GM19240 (cell line): ENCODE measurements around the gene GPR17.

ENCODE experiments used
- DNase-seq: peaks from one replicate; pipeline ENCODE4 v3.0.0; 2011; ENCODE audit warnings: low spot score; ENCODE audit not compliant: insufficient read length

The GPR17 gene, protein sequence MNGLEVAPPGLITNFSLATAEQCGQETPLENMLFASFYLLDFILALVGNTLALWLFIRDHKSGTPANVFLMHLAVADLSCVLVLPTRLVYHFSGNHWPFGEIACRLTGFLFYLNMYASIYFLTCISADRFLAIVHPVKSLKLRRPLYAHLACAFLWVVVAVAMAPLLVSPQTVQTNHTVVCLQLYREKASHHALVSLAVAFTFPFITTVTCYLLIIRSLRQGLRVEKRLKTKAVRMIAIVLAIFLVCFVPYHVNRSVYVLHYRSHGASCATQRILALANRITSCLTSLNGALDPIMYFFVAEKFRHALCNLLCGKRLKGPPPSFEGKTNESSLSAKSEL

DNA sequence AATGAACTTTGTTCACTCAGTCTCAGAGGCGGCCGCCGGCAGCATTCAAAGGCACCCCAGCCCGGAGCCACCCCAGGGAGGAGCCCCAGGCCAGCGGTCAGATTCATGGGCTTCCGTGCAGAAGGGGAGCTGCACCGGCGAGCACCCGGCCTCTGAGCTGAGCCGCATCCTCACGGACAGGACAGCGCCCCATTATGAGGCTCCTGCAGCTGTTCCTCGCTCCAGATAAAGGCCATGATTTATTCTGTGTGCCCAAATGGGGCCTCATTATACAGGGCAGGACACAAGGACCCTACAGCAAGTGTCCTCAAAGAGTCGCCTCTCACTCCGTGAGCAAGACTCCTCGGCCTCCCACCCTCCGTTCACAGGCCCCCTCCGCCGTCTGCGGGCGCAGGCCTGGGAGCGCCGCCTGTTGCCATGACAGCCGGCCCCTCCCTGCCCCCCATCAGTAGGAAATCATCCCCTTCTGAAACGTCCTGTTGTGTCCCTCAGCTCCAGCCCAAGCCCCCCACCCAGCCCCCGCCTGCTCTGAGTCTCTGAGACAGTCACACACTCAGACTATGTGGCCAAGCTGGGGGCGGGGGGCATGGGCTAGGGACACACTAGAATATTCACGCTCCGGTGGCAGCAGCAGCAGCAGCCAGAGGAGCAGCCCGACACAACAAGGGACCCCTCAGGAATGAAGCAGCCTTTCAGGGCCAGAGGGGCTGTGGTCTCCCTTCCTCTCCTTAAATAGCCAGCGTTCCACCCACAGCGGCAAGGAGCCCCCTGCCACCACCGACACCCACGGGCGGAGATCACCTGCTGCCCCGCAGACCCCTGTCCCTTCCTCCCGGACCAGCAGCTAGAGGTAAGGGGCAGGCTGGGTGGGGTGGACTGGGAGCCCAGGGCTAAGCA is at the start of gene GPR17:
GPR17 (plus strand) TSS at position 759 of the 897 bp plus-strand sequence. CDS start 4,583 bp downstream, outside the sequence.
- no peak for DNase-seq

DNA sequence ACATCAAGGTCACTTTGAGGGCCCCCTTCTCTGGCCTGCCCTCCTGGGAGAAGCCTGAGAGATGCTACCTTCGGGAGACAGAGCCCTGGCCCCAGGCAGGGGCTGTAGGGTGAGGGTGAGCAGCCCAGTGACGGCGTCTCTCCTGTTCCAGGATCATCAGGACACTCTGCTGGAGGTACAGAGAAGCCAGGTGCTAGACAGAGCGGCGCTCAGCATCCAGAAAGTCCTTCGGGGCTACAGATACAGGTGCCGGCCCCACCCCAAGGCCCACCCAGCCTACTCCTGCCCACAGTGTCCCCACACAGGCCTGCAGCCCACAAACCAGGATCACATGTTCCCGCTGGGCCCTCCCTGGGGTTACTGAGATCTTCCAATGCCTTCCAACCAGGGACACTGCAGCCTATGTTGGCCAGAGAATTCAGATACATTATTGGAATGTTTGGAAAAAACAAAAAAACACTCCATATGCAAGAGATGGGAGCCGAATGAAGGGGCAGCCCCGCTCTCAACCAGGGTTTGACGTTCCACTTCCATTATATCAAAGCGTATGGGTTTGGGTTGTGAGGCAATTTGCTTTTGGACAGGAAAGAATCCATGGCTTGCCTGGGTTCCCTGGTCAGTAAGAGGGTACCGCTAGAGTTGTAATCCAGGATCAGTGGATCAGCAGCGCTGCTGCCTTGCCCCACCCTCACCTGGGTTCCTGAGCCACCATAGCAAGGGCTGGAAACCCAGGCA is 49.5 kb upstream of the GPR17 start:
- DNase-seq = no peak

DNA sequence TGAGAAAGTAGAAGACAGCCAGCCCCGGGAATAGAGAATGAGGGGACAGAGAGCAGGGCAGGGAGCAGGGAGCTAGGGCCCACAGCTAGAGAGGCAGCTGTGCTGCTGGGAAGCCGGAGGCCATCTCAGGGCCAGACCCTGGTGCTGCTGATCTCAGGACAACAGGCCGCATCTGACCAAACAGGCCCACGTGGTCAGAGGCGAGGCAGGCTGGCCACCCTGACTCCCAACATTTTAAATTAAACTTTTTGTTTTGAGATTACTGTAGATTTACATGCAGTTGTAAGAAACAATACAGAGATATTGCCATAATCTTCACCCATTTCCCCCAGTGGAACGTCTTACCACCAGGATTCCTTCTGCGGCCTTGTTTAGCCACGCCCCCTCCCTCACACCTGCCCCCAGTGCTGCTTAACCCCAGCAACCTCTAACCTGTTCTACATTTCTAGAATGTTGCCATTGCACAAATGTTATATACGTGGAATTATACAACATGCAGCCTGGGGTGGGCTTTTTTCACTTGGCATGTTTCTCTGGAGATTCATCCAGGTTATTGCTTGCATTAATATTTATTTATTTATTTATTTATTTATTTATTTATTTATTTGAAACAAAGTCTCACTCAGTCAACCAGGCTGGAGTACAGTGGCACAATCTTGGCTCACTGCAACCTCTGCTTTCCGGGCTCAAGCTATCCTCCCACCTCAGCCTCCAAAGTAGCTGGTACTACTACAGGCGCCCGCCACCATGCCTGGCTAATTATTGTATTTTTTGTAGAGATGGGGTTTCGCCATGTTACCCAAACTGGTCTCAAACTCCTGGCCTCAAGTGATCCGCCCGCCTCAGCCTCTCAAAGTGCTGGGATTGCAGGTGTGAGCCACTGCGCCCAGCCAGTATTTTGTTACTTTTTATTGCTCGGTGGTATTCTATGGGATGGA is 48.6 kb upstream of the GPR17 start:
- no peak for DNase-seq

DNA sequence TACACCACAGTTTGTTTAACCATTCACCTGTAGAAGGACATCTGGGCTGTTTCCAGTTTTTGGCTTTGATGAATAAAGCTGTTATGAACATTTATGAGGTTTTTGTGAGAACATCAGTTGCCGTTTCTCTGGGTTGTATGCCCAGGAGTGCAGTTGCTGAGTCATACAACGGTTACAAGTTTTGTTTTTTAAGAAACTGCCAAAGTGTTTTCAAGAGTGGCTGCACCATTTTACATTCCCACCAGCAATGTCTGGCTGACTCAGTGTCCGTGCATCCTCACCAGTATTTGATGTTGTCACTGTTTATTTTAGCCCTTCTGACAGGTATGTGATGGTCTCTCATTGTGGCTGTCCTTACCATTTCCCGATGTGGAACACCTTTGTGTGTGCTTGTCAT is 48.0 kb upstream of the GPR17 start:
- no peak for DNase-seq

DNA sequence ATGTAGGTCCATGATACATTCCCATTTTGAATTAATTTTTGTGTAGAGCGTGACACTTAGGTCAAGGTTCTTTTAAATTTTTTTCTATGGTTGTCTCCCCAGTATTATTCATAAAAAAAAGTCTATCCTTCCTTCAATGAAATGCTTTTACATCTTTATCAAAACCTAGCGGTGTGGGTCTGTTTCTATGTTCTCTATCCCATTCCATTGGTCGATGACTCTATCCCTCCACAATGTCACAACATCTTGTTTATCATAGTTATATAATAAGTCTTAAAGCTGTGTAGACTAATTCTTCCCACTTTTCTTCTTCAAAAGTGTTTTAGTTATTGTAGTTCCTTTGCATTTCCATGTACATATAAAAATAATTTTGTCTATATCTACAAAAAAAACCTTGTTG is 47.2 kb upstream of the GPR17 start:
- DNase-seq = no peak

DNA sequence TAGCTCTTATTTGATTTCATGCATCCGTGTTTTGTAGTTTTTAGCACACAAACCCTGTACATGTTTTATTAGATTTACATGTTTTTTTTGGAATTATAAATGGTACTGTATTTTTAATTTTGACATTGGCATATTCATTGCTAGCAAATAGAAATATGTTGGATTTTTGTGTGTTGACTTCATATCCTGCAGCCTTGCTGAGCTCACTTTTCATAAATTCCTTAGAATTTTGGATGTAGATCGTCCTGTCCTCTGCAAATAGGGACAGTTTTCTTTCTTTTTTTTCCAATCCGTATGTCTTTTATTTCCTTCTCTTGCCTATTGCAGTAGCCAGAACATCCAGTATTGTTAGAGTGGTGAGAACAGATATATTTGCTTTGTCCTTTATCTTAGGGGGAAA is 46.7 kb upstream of the GPR17 start:
- DNase-seq = no peak

DNA sequence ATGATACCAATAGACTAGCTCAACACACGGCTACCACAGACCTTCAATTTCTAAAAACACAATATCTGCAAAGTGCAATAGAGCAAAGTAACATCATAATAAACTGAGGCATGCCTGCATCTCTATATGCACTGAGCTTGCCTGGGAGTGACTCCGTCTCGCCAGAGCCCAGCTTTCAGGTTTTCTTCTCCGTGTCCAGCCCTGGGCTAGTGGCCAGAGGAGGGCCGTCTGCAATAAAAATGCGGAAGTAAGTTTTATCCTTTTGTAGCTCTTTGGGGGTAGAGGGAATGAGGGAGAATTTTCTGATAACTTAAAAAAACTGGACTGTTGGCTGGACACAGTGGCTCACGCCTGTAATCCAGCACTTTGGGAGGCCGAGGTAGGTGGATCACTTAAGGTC is 41.0 kb upstream of the GPR17 start:
- DNase-seq = no peak

DNA sequence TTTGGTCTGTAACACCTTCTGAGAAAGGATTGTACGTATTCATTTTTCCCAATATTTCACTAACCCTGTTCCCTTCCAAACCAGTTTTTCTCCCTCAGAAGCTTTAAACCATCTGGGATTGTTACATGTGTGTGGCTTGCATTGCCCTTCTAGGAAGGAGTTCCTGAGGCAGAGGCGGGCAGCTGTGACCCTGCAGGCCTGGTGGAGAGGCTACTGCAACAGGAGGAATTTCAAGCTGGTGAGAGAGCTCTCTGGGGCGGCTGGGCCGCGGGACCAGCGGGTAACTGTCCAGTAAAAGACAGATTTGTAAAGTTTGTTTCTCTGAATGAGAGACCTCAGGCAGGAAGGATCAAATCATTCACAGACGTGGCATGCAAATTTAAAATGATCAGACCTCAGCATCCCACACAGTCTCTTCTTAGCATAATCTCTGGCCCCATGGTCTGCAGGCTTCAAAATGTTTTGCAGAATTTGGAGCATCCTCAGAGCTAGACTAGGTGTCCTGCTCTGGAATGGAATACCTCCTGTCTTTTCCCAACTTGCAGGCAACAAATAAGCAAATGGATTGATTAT is 40.2 kb upstream of the GPR17 start:
- no peak for DNase-seq

DNA sequence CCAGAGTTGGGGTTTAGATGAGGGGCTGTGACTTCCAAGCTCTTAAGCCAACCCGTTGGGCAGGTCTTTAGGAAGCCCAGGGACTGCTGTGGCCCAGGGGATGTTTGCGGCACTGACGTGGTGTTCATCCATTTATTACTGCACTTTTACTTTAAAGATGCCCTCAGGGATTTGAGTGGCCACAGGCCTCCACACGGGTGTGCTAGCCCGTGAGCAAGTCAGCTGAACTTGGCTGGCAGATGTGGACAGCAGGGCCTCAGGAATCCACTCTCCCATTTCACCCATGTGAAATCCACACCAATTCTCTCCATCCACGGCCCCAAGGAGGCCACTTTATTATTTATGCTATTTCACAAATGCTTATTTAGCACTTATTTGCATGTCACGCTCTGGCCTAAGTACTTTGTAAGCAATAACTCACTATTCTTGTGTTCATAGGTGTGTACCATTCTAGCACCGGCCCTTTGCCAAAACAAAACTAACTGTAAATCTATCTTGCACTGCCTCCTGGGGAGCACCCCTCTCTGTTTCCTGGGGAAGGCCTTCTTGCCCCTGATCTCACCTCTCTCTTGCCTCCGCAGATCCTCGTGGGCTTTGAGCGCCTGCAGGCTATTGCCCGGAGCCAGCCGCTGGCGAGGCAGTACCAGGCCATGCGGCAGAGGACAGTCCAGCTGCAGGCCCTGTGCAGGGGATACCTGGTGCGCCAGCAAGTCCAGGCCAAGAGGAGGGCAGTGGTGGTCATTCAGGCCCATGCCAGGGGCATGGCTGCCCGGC is 39.1 kb upstream of the GPR17 start:
- no peak for DNase-seq

DNA sequence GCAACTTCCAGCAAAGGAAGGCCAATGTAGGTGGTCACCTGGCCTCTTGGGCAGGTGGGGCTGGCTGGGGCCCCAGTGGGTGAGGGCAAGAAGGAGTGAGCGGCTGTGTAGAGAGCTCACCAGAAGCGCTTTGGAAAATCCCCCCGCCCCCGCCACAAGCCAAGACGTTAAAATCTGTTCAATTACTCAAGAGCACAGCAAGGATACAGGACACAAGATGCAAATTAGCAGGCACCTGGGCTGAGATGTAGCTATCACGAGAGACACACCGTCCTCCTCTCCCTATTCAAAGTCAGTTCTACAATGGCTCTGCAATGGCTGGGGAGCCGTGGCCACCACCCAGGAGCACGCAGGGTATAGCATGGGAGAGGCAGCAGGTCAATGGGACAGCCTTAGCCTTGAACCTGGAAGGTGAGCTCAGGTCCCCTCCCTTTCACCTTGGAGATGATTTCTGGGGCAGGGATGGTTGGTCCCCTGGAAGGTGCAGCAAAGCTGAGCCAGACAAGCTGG is 38.5 kb upstream of the GPR17 start:
- DNase-seq = no peak

DNA sequence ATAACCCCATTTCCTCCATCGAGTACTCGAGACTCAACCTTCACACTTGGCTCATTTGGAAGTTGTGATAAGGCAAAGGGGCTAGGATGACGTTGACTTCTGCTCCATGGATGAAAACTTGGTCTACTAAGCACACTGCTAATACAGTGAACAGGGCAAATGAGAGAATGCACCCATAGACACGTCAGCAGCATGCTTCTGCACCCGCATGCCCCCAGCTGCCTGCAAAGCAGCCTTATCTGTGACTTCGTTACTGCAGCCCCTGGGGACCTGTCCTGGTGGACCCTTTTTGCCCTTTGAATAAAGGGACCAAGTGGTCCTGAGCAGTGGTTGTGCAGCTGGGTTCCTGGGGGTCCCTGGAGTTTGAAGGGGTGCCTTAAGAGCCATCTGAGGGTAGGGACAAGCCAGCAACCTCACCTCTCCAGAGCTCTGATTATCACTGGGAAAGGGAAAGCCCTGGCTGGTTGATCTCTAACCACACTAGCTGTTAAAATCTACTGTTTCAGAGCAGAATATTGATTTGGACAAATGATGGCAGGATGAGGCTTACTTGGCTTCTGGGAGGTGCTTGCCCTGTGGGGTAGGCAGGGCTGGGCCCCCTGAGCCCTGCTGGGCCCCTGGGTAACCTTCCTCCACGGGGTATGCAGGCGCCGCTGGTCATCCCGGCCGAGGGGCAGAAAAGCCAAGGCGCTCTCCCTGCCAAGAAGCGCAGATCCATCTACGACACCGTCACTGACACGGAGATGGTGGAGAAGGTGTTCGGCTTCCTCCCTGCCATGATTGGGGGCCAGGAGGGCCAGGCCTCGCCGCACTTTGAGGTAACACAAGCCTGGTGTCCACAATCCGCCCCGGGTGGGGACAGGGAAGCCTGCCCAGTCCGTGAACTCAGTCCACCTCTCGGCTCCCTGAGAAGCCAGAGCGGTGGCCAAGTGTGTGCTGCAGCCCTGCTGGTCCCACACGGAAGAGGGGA is 37.6 kb upstream of the GPR17 start:
- no peak for DNase-seq

DNA sequence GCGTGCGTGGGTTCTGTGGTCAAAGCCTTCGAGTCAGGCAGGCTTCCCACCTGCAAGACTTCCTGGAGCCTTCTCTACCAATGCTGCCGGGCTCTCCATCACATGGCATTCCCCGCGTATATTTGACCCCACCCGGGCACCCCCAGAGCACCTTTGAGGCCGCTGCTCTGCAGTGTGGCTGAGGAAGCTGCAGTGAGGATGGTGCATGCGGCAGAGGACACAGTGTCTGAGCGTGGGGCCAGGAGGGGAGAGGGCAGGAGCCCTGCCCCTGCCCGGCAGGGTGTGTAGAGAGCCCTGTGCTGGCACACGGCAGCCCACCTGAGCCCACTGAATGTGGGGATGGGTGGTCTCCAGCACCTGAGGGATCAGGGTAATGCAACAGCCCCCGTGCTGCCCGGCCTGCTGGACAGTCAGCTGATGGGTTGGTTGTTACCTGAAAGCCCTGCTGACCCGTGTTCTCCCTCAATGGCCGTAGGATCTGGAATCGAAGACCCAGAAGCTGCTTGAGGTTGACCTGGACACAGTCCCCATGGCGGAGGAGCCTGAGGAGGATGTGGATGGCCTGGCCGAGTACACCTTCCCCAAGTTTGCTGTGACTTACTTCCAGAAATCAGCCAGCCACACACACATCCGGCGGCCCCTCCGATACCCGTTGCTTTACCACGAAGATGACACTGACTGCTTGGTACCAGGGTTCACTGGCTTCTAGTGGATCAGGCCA is 36.8 kb upstream of the GPR17 start:
- no peak for DNase-seq

DNA sequence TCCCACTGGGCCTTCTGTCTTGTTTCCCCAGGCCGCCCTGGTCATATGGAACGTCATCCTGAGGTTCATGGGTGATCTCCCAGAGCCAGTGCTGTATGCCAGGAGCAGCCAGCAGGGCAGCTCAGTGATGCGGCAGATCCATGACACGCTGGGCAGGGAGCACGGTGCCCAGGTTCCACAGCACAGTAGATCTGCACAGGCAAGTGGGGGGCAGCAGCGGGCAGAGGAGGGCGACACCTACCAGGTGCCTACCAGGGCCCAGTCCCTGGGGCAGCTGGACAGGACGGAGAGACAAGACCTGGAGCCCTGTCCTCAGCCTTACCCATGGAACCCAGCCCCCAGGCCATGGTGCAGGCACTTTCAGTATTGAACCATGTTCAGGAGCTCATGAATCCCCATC is 36.1 kb upstream of the GPR17 start:
- no peak for DNase-seq

DNA sequence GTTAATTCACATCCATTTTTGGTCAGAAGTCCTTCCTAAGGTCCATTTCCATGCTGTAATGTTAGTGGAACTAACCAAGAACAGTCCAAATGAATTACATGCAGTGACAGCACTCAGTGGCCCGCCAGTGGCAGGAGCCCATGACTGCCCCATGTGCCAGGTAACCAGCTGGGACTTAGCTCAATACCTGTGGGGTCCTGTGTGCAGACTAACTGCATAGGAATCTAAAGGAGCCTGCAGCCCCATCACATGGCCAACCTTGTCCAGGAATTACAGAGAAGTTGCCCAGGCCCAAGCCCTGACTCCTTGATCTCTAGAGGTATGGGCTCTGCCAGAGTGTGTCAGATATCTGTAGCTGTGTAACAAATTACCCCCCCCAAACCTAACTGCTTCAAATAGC is 35.4 kb upstream of the GPR17 start:
- DNase-seq = no peak

DNA sequence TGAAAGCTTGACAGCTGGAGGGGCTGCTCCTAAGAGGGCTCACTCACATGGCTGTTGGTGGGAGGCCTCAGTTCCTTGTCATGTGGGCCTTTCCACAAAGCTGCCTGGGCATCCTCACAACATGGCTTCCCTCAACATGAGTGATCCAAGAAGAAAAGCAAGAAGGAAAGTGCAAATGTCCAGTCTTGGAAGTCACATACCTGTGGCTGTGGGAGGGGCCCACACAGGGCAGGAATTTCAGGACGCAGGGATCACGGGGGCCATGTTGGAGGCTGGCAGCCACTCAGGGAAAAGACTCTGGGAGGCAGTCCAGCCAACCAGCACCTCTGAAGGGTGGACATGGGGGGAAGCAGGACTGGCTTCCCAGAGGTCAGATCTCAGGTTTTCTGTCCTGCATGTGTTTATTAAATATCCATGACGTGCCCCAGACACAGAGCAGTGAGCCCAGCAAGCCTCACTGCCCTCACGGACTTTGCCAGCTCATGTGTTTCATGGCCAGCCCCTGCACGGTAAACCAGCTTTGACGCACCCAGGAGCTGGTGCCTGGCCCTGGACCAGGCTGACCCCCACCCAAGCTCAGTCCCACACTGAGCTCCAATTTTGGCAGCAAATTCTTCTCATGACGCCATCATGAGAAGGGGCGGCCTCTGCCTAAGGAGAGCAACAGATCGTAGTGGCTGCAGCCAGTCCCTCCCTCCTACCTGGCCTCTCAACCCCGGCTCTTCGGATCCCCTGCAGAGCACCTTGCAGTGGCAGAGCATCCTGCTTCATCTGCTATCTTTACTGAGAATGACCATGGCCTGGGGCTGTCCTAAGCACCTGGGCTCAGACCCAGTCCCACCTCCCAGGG is 34.7 kb upstream of the GPR17 start:
- DNase-seq = no peak

DNA sequence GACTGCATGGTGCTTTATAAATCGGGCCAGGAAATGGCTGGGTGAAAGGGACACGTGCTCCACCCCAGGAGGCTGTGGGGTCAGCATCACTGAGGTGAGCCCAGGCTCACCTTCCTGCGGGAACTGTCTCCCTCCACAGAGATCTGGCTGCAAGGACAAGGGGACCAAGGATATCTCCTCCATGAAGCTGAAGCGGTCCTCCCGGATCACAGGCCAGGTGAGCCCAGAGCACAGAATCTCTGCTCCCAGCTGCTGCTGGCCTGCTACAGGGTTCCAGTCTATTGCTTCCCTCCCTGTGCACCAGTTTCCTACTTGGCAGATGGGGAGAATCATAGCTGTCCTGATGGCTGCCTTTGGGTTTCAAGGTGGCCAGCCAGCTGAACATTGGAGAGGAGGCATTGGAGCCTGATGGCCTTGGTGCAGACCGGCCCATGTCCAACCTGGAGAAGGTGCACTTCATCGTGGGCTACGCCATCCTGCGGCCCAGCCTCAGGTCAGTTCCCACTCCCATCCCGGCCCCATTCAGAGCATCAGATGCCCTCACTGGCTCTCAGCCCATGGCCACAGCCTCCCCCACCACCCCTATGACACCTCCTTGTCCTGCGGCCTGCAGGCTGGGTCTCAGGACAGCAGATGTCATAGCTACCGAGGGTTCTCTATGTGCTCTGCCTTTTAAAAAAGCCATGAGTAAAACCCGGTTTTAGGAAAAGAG is 33.7 kb upstream of the GPR17 start:
- DNase-seq = no peak
